ENCODE data around the gene AMMECR1. TPM values are rescaled to one million over a fixed set of nuclear protein-coding genes. Genes with fewer than 3 reads are reported as not detected.

Gene AMMECR1
- total and polyA plus RNA-seq, 2 of the 4 experiments (the other 2 are of a cell fraction), result 7.0 to 11.3 TPM

GRCh38 chrX:110251526-110251925, 66.4 kb downstream of the AMMECR1 start:
- dilution Hi-C loops (cut with HindIII; ENCODE audit: low sequenced_read_pairs, unreplicated experiment) (no loop called here), intact Hi-C loops (cut with micrococcal nuclease) (no loop called here), in situ Hi-C loops (cut with MboI; ENCODE audit: low sequenced_read_pairs) (no loop called here)
- Histone ChIP-seq H3K27ac (ENCODE audit: insufficient read depth, low read length) (no peak overlapping the region), H3K56ac (ENCODE audit: extremely low read depth, insufficient read depth, low read length) (no peak overlapping the region), H3K4me1 (ENCODE audit: control insufficient read depth, insufficient read depth, low read length) (no peaks in the 10 kb centered on the region), H4K91ac (ENCODE audit: insufficient read depth, low read depth, low read length) (no peak overlapping the region), H4K5ac (ENCODE audit: low read depth, low read length) (no peak overlapping the region), H3K14ac (replicated peaks; ENCODE audit: low read depth, low read length) (no peak overlapping the region), H2BK15ac (ENCODE audit: low read depth, low read length) (no peak overlapping the region), H3K4me3 (ENCODE audit: insufficient read depth, low read depth, low read length) (no peak overlapping the region), H2BK120ac (ENCODE audit: low read depth, low read length) (no peak overlapping the region), H3K27me3 (ENCODE audit: control insufficient read depth, insufficient read depth, low read length) (peaks cover 4% of the 10 kb centered on the region), H3K79me1 (ENCODE audit: low read depth in 1 of 2, low read length in 2 of 2) (peaks cover 7 to 12% of the 10 kb centered on the region in 2 experiments; a peak in 3 of 4 replicates), H3K4ac (ENCODE audit: low read depth, low read length) (no peak overlapping the region), H3K4me2 (ENCODE audit: low read depth, low read length) (no peak overlapping the region), H2AK5ac (ENCODE audit: low read depth, low read length) (no peak overlapping the region), H2BK5ac (ENCODE audit: low read depth, low read length, poor library complexity, severe bottlenecking) (no peak overlapping the region), H2BK20ac (ENCODE audit: low read depth, low read length) (no peak overlapping the region), H2AFZ (replicated peaks; ENCODE audit: low read length, poor library complexity) (no peak overlapping the region), H3K9me3 (ENCODE audit: control insufficient read depth, insufficient read depth, low read length) (no peaks in the 10 kb centered on the region), H4K8ac (ENCODE audit: low read depth in 2 of 2, low read length in 2 of 2) (no peak overlapping the region), H3K23ac (ENCODE audit: low read depth, low read length) (no peak overlapping the region), H2AK9ac (replicated peaks; ENCODE audit: low read depth, low read length, poor library complexity) (no peak overlapping the region), H3K9me1 (ENCODE audit: insufficient read depth, low read length) (0 out of 2 replicates have a peak, but pooled peaks cover 4% of the 10 kb centered on the region), H3K18ac (ENCODE audit: low read depth, low read length) (no peak overlapping the region), H3K9ac (ENCODE audit: low read depth, low read length) (no peak overlapping the region), H3K36me3 (ENCODE audit: control insufficient read depth, insufficient read depth, low read length) (no peaks in the 10 kb centered on the region), H4K20me1 (ENCODE audit: insufficient read depth, low read length) (0 out of 2 replicates have a peak, but pooled peaks cover 4% of the 10 kb centered on the region)
- CTCF ChIA-PET, result no interaction called here
- no CpG with 5 or more reads among the region's 1 CpG for WGBS, 2 experiments (ENCODE audit: extremely low coverage in 2 of 2, insufficient read length in 1 of 2)
- DNase-seq (no peak), ATAC-seq (ENCODE audit: low read depth) (no peak)
- no TSS peak for BruUV-seq (replicated peaks)
- no peak for TF ChIP-seq USF2 (IDR thresholded peaks at IDR 0.05; ENCODE audit: low read depth, low read length)
- no peak for TF ChIP-seq MAFK (IDR thresholded peaks at IDR 0.05; ENCODE audit: low read depth, low read length)
- TF ChIP-seq FOS (IDR thresholded peaks at IDR 0.05; ENCODE audit: low read depth, low read length), result no peak
- TF ChIP-seq BHLHE40 (IDR thresholded peaks at IDR 0.05; ENCODE audit: low read depth, low read length), result no peak
- no peak for TF ChIP-seq SMC3 (IDR thresholded peaks at IDR 0.05; ENCODE audit: low read depth, low read length)
- TF ChIP-seq CEBPB (IDR thresholded peaks at IDR 0.05; ENCODE audit: low read depth, low read length), result no peak
- no peak for TF ChIP-seq RFX5 (IDR thresholded peaks at IDR 0.05; ENCODE audit: low read depth, low read length)
- TF ChIP-seq RAD21 (IDR thresholded peaks at IDR 0.05; ENCODE audit: low read length), result no peak
- no peak for TF ChIP-seq ELK1 (IDR thresholded peaks at IDR 0.05; ENCODE audit: borderline replicate concordance, low read depth, low read length)
- POLR2A ChIA-PET (ENCODE audit: unreplicated experiment), result no interaction called here
